NT2/D1 (cell line): Measurements from ENCODE around the gene PHKB.

Experiments
- SUZ12 ChIP-seq: IDR thresholded peaks from 2 replicates; pipeline ENCODE4 v1.6.1; 2011; ENCODE audit not compliant: insufficient read length, insufficient read depth; ENCODE audit errors: extremely low read depth
- YY1 ChIP-seq: IDR thresholded peaks from 2 replicates; pipeline ENCODE4 v1.6.1; 2011; ENCODE audit not compliant: insufficient read length, insufficient read depth
- ZNF274 ChIP-seq: IDR thresholded peaks from 2 replicates; pipeline ENCODE4 v1.6.1; 2011; ENCODE audit warnings: mild to moderate bottlenecking, low read depth, low read length

DNA sequence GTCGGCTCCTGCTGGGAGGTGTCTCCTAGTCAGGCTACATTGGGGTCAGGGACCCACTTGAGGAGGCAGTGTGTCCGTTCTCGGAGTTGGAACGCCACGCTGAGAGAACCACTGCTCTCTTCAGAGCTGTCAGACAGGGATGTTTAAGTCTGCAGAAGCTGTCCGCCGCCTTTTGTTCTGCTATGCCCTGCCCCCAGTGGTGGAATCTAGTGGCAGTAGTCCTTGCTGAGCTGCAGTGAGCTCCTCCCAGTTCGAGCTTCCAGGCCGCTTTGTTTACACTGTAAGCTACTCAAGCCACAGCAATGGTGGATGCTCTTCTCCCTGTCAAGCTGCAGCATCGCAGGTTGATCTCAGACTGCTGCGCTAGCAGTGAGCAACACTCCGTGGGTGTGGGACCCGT lies 36.3 kb upstream of the PHKB start:
- TF ChIP-seq SUZ12 (no peak), ZNF274 (no peak), YY1 (no peak)
